ENCODE data around the gene HNRNPA3. TPM values are rescaled to one million over a fixed set of nuclear protein-coding genes. Genes with fewer than 3 reads are reported as not detected.

The HNRNPA3 gene
- total RNA-seq, 1 experiment from 2014 or later = 179 TPM

Small RNA genes within 50 kb of the gene (microRNA-seq; reads per million reads assigned to microRNA genes)
- 0.40 reads per million for gene MIR3128

Other genes with a start within 250 kb of the HNRNPA3 start
- 135 and 180 TPM in 2 replicates for gene NFE2L2, start 51.9 kb downstream of the HNRNPA3 start, total RNA-seq (2022)
- gene AGPS, start 180.0 kb downstream of the HNRNPA3 start, total RNA-seq (2022) = 49.5 and 50.5 TPM in 2 replicates

Data from MCF 10A (cell line).